GM19351 (cell line): Measurements from ENCODE around the gene GOSR1.
"Not testable (repeated sequence)": the region's sequence is repeated elsewhere in the genome, so short reads cannot be mapped to it uniquely, and the experiment has no call there.

Source experiments
- ATAC-seq: cut with Tn5 transposase; IDR thresholded peaks from one replicate; pipeline ENCODE4 v1.9.1; 2021; ENCODE audit warnings: mild to moderate bottlenecking, moderate library complexity; ENCODE audit not compliant: unreplicated experiment

GOSR1 gene

GRCh38 chr17:30573603-30574175 lies 96.5 kb downstream of the GOSR1 start:
- no peak for ATAC-seq

GRCh38 chr17:30574309-30574708 lies 97.1 kb downstream of the GOSR1 start:
- ATAC-seq = not testable (repeated sequence)

- ATAC-seq = not testable (repeated sequence)
These were observed 97.6 kb downstream of the GOSR1 start for GRCh38 chr17:30574806-30575205.

- ATAC-seq = not testable (repeated sequence)
These were observed 98.6 kb downstream of the GOSR1 start for GRCh38 chr17:30575648-30576325.

GRCh38 chr17:30576326-30576861 lies 99.2 kb downstream of the GOSR1 start:
- peak; percentile 55 for ATAC-seq
